Adrenal gland (tissue), 12 donors: ENCODE data around the gene LILRA6. TPM values are rescaled to one million over a fixed set of nuclear protein-coding genes. Genes with fewer than 3 reads are reported as not detected.

Experiments
- DNase-seq, 7 donors: peaks; one replicate each; pipeline ENCODE4 v3.0.0-alpha.2; 2019 to 2020
- H3K27ac ChIP-seq, 5 donors: fragments of 200-600 bp; sonication (generic) in 4 of 5; 1 replicate in 3 of 5; 2 replicates in 2 of 5; pipeline versions ENCODE4 v1.5.1 to v1.8.0; 2016 to 2020; ENCODE audit warnings: mild to moderate bottlenecking in 1 of 5
- H3K27me3 ChIP-seq: fragments of 200-600 bp; 2 replicates; pipeline ENCODE4 v1.8.0; 2021
- H3K36me3 ChIP-seq, 2 donors: fragments of 200-600 bp; replicated peaks in 1 of 2; 1 replicate in 1 of 2; 2 replicates in 1 of 2; pipeline versions ENCODE4 v1.5.1 to v1.8.0; 2018 to 2022
- H3K4me1 ChIP-seq, 2 donors: fragments of 200-600 bp; replicated peaks in 1 of 2; 1 replicate in 1 of 2; 2 replicates in 1 of 2; pipeline versions ENCODE4 v1.5.1 to v1.8.0; 2018 to 2021
- H3K4me3 ChIP-seq, 4 donors: fragments of 200-600 bp; sonication (generic) in 3 of 4; one replicate each; pipeline ENCODE4 v1.5.1; 2016 to 2018
- H3K9me3 ChIP-seq, 3 donors: fragments of 200-600 bp; sonication (generic) in 1 of 3; replicated peaks in 1 of 3; 1 replicate in 2 of 3; 2 replicates in 1 of 3; pipeline versions ENCODE4 v1.5.1 to v1.8.0; 2016 to 2021
- POLR2A ChIP-seq, 2 donors: fragments of 450-650 bp; IDR thresholded peaks; one replicate each; pipeline ENCODE4 v1.6.1; 2017; ENCODE audit warnings: antibody characterized with exemption in 2 of 2, mild to moderate bottlenecking in 2 of 2, moderate library complexity in 1 of 2
- WGBS, 4 donors: extraction: QIAGEN DNeasy Blood & Tissue Kit in 2 of 4; methylation state at CpG; one replicate each; pipeline versions ENCODE4 v1.1.5 to v1.1.7; 2013 to 2017; 5-methylcytosine and 5-hydroxymethylcytosine counted together
- intact Hi-C, 2 donors: fragments of 100-400 bp; cut with DNase I; formaldehyde crosslinking; loops; one replicate each; pipeline versions ENCODE4 v1.14.1 to v1.15.0; 2022 to 2023
- polyA plus RNA-seq, 3 donors: library from polyadenylated mRNA; stranded (reverse); fragments of 200-250 nt in 2 of 3; fragments of 350-450 nt in 1 of 3; fragmentation: Illumina TruSeq in 1 of 3; extraction: RNeasy Lipid Tissue Mini Kit (QIAGEN cat#74804) in 1 of 3; gene quantifications; one replicate each; pipeline ENCODE4 v1.2.3, GENCODE V29; 2013 to 2014
- total RNA-seq, 9 donors: library from RNA; depleted of rRNA in 4 of 9; stranded (reverse); fragments of >200 nt in 4 of 9; fragments of 120-200 nt in 1 of 9; fragmentation: NEBNext Ultra II Directional in 1 of 9; extraction: Animal tissue kit (Norgen Biotek cat#: 25700) in 1 of 9; gene quantifications; one replicate each; pipeline versions ENCODE4 v1.1.0 to v1.2.4, GENCODE V29; 2013 to 2023
- TF ChIP-seq, protein P1 (sequence below), 6 experiments: fragments of 450-650 bp in 4 of 6; fragments of 200-600 bp in 2 of 6; sonication (generic) in 1 of 6; IDR thresholded peaks; 1 replicate in 5 of 6; 2 replicates in 1 of 6; pipeline versions ENCODE4 v1.5.1 to v1.8.0; 2016 to 2021; ENCODE audit warnings: antibody characterized with exemption in 6 of 6, mild to moderate bottlenecking in 2 of 6, moderate library complexity in 1 of 6
- donor health status: healthy with polysubstance abuse.
- donor health status: Bipolar disorder and iron deficiency.
- donor health status: DM: yes; HTN: yes; CAD: no.
- donor health status: DM: no; HTN: no; CAD: no.
- donor health status: DM: no; HTN: no; CAD: no.
- donor health status: DM: yes; HTN: yes; CAD: no.

The LILRA6 gene
- total and polyA plus RNA-seq, 12 donors = 0.30 to 9.3 (median 4.8) TPM

GRCh38 chr19:54191011-54191810 lies 51.4 kb downstream of the LILRA6 start, which contains the start of gene TSEN34:
Gene TSEN34 (plus strand): TSS chr19:54191308. CDS start chr19:54191365, 57 bp downstream.
- peaks cover 32 to 34% of the 10 kb centered on the region in 2 donors for H3K4me1 ChIP-seq
- DNase-seq = peak; percentile 71 to 92 (median 77)
- no peaks in the 10 kb centered on the region for H3K27me3 ChIP-seq
- peaks cover 0 to 27% of the 10 kb centered on the region in 2 donors for H3K36me3 ChIP-seq
- intact Hi-C loops = no loop called here
- H3K4me3 ChIP-seq = peak within 1 kb of the TSS in 3 of 4 donors; percentile 51 to 98 (median 83)
- no peaks in the 10 kb centered on the region for H3K9me3 ChIP-seq
- TF ChIP-seq POLR2A (IDR thresholded peaks at IDR 0.05) = peak; percentile 45 to 74
- TF ChIP-seq, protein P1, sequence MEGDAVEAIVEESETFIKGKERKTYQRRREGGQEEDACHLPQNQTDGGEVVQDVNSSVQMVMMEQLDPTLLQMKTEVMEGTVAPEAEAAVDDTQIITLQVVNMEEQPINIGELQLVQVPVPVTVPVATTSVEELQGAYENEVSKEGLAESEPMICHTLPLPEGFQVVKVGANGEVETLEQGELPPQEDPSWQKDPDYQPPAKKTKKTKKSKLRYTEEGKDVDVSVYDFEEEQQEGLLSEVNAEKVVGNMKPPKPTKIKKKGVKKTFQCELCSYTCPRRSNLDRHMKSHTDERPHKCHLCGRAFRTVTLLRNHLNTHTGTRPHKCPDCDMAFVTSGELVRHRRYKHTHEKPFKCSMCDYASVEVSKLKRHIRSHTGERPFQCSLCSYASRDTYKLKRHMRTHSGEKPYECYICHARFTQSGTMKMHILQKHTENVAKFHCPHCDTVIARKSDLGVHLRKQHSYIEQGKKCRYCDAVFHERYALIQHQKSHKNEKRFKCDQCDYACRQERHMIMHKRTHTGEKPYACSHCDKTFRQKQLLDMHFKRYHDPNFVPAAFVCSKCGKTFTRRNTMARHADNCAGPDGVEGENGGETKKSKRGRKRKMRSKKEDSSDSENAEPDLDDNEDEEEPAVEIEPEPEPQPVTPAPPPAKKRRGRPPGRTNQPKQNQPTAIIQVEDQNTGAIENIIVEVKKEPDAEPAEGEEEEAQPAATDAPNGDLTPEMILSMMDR (IDR thresholded peaks at IDR 0.05) = no peak
- WGBS, 4 donors = 0 to 1% (median 1%) methylated on average over 15 to 77 of the region's 77 CpGs; no CpG with 5 or more reads in 1 of the 4 donors
- peak within 1 kb of the TSS; percentile 94 to 100 (median 99) for H3K27ac ChIP-seq

GRCh38 chr19:54190503-54191010 lies 52.0 kb downstream of the LILRA6 start:
- 0 to 1% (median 1%) methylated on average over 21 to 56 of the region's 56 CpGs; no CpG with 5 or more reads in 1 of the 4 donors for WGBS, 4 donors
- DNase-seq = peak; percentile 99 to 100 (median 100)
- Histone ChIP-seq H3K27me3 (no peaks in the 10 kb centered on the region), H3K36me3 (peaks cover 0 to 29% of the 10 kb centered on the region in 2 donors), H3K4me1 (peaks cover 32 to 34% of the 10 kb centered on the region in 2 donors), H3K9me3 (no peaks in the 10 kb centered on the region), H3K27ac (peak overlapping the region; percentile 94 to 100 (median 99)), H3K4me3 (peak overlapping the region in 3 of 4 donors; percentile 51 to 98 (median 83))
- intact Hi-C loops = no loop called here
- TF ChIP-seq, protein P1 (IDR thresholded peaks at IDR 0.05) = no peak
- no peak for TF ChIP-seq POLR2A (IDR thresholded peaks at IDR 0.05)

DNA sequence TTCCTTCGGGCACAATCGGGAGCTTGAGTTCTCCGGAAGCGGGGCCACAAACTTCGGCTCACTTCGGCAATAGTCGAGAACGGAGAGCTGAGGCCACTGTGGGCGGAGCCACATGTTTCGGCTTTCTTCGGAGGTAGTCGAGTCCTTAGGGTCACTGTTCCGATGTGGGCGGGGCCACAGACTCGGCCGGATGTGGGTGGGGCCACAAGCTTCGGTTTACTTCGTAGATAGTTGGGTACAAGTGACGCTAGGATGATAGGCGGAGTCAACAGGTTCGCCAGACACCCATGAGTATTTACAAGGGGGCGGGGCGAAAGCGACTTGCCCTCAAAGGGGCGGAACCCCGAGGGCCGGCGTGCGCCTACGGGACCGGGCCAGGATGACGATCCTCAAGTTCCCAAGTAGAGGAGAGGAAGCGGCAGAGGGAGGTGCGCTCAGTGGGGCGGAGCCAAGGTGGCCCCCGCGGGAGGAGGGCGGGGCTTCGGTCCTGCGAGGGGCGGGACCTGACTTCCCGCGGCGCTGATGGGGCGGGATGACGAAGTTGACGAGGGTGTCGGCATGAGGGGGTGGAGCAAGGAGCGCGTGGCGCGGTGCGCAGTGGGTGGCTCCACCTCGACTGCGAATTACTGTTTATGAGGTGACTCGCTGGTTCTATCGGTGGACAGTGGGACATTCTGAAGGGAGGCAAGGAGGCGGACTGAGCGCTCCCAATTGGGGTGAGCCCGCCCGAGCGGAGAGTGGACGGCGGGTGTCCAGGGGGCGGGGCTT lies 52.7 kb downstream of the LILRA6 start:
- H3K27me3 ChIP-seq = no peaks in the 10 kb centered on the region
- DNase-seq = peak; percentile 100
- intact Hi-C loops = no loop called here
- no peaks in the 10 kb centered on the region for H3K9me3 ChIP-seq
- peak overlapping the region; percentile 94 to 100 (median 99) for H3K27ac ChIP-seq
- H3K36me3 ChIP-seq = peaks cover 0 to 28% of the 10 kb centered on the region in 2 donors
- WGBS, 4 donors = 0% methylated on average over 9 to 65 of the region's 65 CpGs
- H3K4me1 ChIP-seq = peaks cover 32 to 34% of the 10 kb centered on the region in 2 donors
- peak overlapping the region in 3 of 4 donors; percentile 8 to 83 (median 14) for H3K4me3 ChIP-seq
- TF ChIP-seq, protein P1 (IDR thresholded peaks at IDR 0.05) = no peak
- peak; percentile 73 to 86 for TF ChIP-seq POLR2A (IDR thresholded peaks at IDR 0.05)
